ENCODE measurements around the gene TXNIP. TPM values are rescaled to one million over a fixed set of nuclear protein-coding genes. Genes with fewer than 3 reads are reported as not detected.

Gene TXNIP
- total and polyA plus RNA-seq, 2 of the 4 experiments (the other 2 are of a cell fraction) = 36.4 to 77.2 TPM

- Histone ChIP-seq H2BK15ac (ENCODE audit: low read depth, low read length) (peak overlapping the region; percentile 62; the same call in 1 of the 3 replicates), H3K9me3 (ENCODE audit: control insufficient read depth, insufficient read depth, low read length) (peaks cover 2% of the 10 kb centered on the region), H3K27ac (ENCODE audit: insufficient read depth, low read length) (peak overlapping the region; percentile 76), H3K79me1 (ENCODE audit: low read depth in 1 of 2, low read length in 2 of 2) (peaks cover 0 to 44% of the 10 kb centered on the region in 2 experiments; a peak in 2 of 4 replicates), H2AK5ac (ENCODE audit: low read depth, low read length) (peak overlapping the region; percentile 98), H3K18ac (ENCODE audit: low read depth, low read length) (peak overlapping the region; percentile 46), H3K36me3 (ENCODE audit: control insufficient read depth, insufficient read depth, low read length) (no peaks in the 10 kb centered on the region), H3K4me2 (ENCODE audit: low read depth, low read length) (peak overlapping the region; percentile 88), H3K56ac (ENCODE audit: extremely low read depth, insufficient read depth, low read length) (peak overlapping the region; percentile 86), H2AK9ac (replicated peaks; ENCODE audit: low read depth, low read length, poor library complexity) (peak overlapping the region; percentile 74), H4K20me1 (ENCODE audit: insufficient read depth, low read length) (no peaks in the 10 kb centered on the region), H2BK5ac (ENCODE audit: low read depth, low read length, poor library complexity, severe bottlenecking) (peak overlapping the region; percentile 76), H3K4ac (ENCODE audit: low read depth, low read length) (peak overlapping the region; percentile 97), H3K14ac (replicated peaks; ENCODE audit: low read depth, low read length) (peak overlapping the region; percentile 98), H4K8ac (ENCODE audit: low read depth in 2 of 2, low read length in 2 of 2) (peak overlapping the region; percentile 79 to 95), H2AFZ (replicated peaks; ENCODE audit: low read length, poor library complexity) (peak overlapping the region; percentile 92), H3K4me3 (ENCODE audit: insufficient read depth, low read depth, low read length) (peak overlapping the region; percentile 61; the same call in 1 of the 2 replicates), H3K9me1 (ENCODE audit: insufficient read depth, low read length) (peaks cover 10% of the 10 kb centered on the region), H2BK20ac (ENCODE audit: low read depth, low read length) (peak overlapping the region; percentile 86; the same call in 1 of the 2 replicates), H3K27me3 (ENCODE audit: control insufficient read depth, insufficient read depth, low read length) (no peaks in the 10 kb centered on the region), H3K9ac (ENCODE audit: low read depth, low read length) (peak overlapping the region; percentile 80), H2BK120ac (ENCODE audit: low read depth, low read length) (peak overlapping the region; percentile 94), H3K23ac (ENCODE audit: low read depth, low read length) (peak overlapping the region; percentile 96), H4K5ac (ENCODE audit: low read depth, low read length) (peak overlapping the region; percentile 82), H4K91ac (ENCODE audit: insufficient read depth, low read depth, low read length) (peak overlapping the region; percentile 81), H3K4me1 (ENCODE audit: control insufficient read depth, insufficient read depth, low read length) (peaks cover 28% of the 10 kb centered on the region)
- in situ Hi-C loops (cut with MboI; ENCODE audit: low sequenced_read_pairs) = no loop called here
- dilution Hi-C loops (cut with HindIII; ENCODE audit: low sequenced_read_pairs, unreplicated experiment) = no loop called here
- TF ChIP-seq NFE2L2 (IDR thresholded peaks at IDR 0.05; ENCODE audit: low read depth, low read length) (no peak), MAZ (IDR thresholded peaks at IDR 0.05; ENCODE audit: borderline replicate concordance, low read depth, low read length) (no peak), RCOR1 (IDR thresholded peaks at IDR 0.05; ENCODE audit: insufficient replicate concordance, low read length) (no peak), FOS (IDR thresholded peaks at IDR 0.05; ENCODE audit: low read depth, low read length) (no peak), SMC3 (IDR thresholded peaks at IDR 0.05; ENCODE audit: low read depth, low read length) (no peak), RFX5 (IDR thresholded peaks at IDR 0.05; ENCODE audit: low read depth, low read length) (no peak), MAFK (IDR thresholded peaks at IDR 0.05; ENCODE audit: low read depth, low read length) (no peak), CEBPB (IDR thresholded peaks at IDR 0.05; ENCODE audit: low read depth, low read length) (no peak), RAD21 (IDR thresholded peaks at IDR 0.05; ENCODE audit: low read length) (no peak), POLR2A (IDR thresholded peaks at IDR 0.05; ENCODE audit: low read depth, low read length) (no peak), ELK1 (IDR thresholded peaks at IDR 0.05; ENCODE audit: borderline replicate concordance, low read depth, low read length) (no peak), CHD1 (IDR thresholded peaks at IDR 0.05; ENCODE audit: low read depth, low read length) (no peak), BHLHE40 (IDR thresholded peaks at IDR 0.05; ENCODE audit: low read depth, low read length) (no peak), MXI1 (IDR thresholded peaks at IDR 0.05; ENCODE audit: borderline replicate concordance, low read depth, low read length) (peak; percentile 33; the same call in 1 of the 2 replicates), USF2 (IDR thresholded peaks at IDR 0.05; ENCODE audit: low read depth, low read length) (peak; percentile 27; the same call in 1 of the 2 replicates)
- ChIA-PET POLR2A (ENCODE audit: unreplicated experiment) (interaction anchor here (0.6 to 1.8 kb wide), 3 partner anchors 36 to 44 kb away, joined by 3 to 4 read pairs (median 4); partner anchors contain the start of gene RBM8A), CTCF (interaction anchor here (0.8 to 2.2 kb wide), 3 partner anchors 14 to 72 kb away, joined by 3 to 18 read pairs (median 6); no protein-coding TSS in a partner anchor)
- no TSS peak for BruUV-seq (replicated peaks)
- no CpG with 5 or more reads among the region's 5 CpGs for whole genome bisulfite sequencing, 2 experiments (ENCODE audit: extremely low coverage in 2 of 2, insufficient read length in 1 of 2)
- 0 out of 2 replicates have a peak, but pooled peaks have one; percentile 1 for ATAC-seq (ENCODE audit: low read depth)
- DNase-seq = peak; percentile 85
- intact Hi-C loops (cut with micrococcal nuclease) = loop anchor here (1.0 to 2.0 kb wide), 3 partner anchors 14 to 37 kb away; partner anchors contain the start of genes RBM8A and TXNIP
These were observed 32.9 kb downstream of the TXNIP start for GRCh38 chr1:145963265-145964019.
